OCI-LY3 (cell line): ENCODE measurements around the gene AMACR.

Source experiments
- H2AFZ ChIP-seq: fragments of 200-600, 300-600 bp; shearing (Covaris generic); 2 replicates; pipeline ENCODE4 v1.6.0; 2014; ENCODE audit warnings: antibody characterized with exemption, low read depth, low read length
- H3K27ac ChIP-seq: fragments of 200-600, 300-600 bp; sonication (generic); 2 replicates; pipeline ENCODE4 v1.5.1; 2014; ENCODE audit warnings: mild to moderate bottlenecking, low read length, moderate library complexity, mixed read lengths
- H3K27me3 ChIP-seq: fragments of 200-600, 300-600 bp; sonication (generic); 2 replicates; pipeline ENCODE4 v1.6.1; 2014; ENCODE audit warnings: low read depth, low read length, mixed read lengths
- H3K36me3 ChIP-seq: fragments of 200-600, 300-600 bp; sonication (generic); replicated peaks from 2 replicates; pipeline ENCODE3; 2014; ENCODE audit warnings: low read depth, low read length, mixed read lengths
- H3K4me1 ChIP-seq: fragments of 300-600, 200-600 bp; sonication (generic); 2 replicates; pipeline ENCODE4 v1.6.1; 2014; ENCODE audit warnings: low read length, mixed read lengths
- H3K4me2 ChIP-seq: fragments of 200-600, 300-600 bp; sonication (generic); 2 replicates; pipeline ENCODE4 v1.6.1; 2014; ENCODE audit warnings: low read length, mixed read lengths
- H3K4me3 ChIP-seq: fragments of 300-600, 200-600 bp; sonication (generic); 2 replicates; pipeline ENCODE4 v1.5.1; 2014; ENCODE audit warnings: antibody characterized with exemption, mild to moderate bottlenecking, low read length, moderate library complexity
- H3K79me2 ChIP-seq: fragments of 300-600, 200-600 bp; shearing (Covaris generic); 2 replicates; pipeline ENCODE4 v1.6.1; 2014; ENCODE audit warnings: mild to moderate bottlenecking, low read length, mixed read lengths
- H3K9ac ChIP-seq: fragments of 300-600, 200-600 bp; shearing (Covaris generic); 2 replicates; pipeline ENCODE4 v1.6.0; 2014; ENCODE audit warnings: mild to moderate bottlenecking, low read length, moderate library complexity
- H3K9me3 ChIP-seq: fragments of 200-600, 300-600 bp; shearing (Covaris generic); 2 replicates; pipeline ENCODE4 v1.6.1; 2014; ENCODE audit warnings: low read length, mixed read lengths; ENCODE audit not compliant: insufficient read depth
- H4K20me1 ChIP-seq: fragments of 200-600, 300-600 bp; sonication (generic); 2 replicates; pipeline ENCODE4 v1.6.1; 2016; ENCODE audit warnings: low read length, mixed read lengths; ENCODE audit not compliant: insufficient read depth
- EZH2phosphoT487 ChIP-seq: fragments of 200-600 bp; shearing (Covaris generic); IDR thresholded peaks from 2 replicates; pipeline ENCODE4 v1.6.1; 2018; ENCODE audit warnings: antibody characterized with exemption, mixed run types, low read depth
- TF ChIP-seq, protein P1 (sequence below): fragments of 200-600, 300-600 bp; sonication (generic); IDR thresholded peaks from 2 replicates; pipeline ENCODE4 v1.5.1; 2014; ENCODE audit warnings: antibody characterized with exemption, low read length, low read depth

Gene AMACR

DNA sequence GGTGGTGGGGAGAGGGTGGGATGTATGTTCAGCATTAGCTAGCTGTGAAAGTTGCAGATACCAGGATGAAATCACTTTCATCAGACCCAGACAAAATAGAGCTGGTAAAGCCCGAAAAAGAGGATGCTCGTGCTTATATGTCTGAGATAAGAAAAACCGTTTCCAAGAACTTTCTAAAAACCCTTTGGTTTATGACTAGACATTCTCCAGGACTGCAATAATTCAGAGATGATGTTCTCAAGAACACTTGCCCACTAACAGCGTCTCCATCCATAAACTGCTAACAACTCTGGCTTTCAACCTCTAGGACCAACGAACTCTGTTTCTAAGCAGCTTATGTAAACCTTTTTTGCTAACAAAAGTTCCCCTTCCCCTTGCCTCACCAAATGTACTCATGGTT is 8.4 kb upstream of the AMACR start:
- Histone ChIP-seq H4K20me1 (no peaks in the 10 kb centered on the region), H3K4me3 (no peak overlapping the region), H3K79me2 (no peaks in the 10 kb centered on the region), H3K9ac (no peak overlapping the region), H3K9me3 (no peaks in the 10 kb centered on the region), H3K36me3 (no peaks in the 10 kb centered on the region), H3K27ac (no peak overlapping the region), H3K4me1 (no peaks in the 10 kb centered on the region), H3K27me3 (no peaks in the 10 kb centered on the region), H2AFZ (no peak overlapping the region), H3K4me2 (no peak overlapping the region)
- TF ChIP-seq, protein P1, sequence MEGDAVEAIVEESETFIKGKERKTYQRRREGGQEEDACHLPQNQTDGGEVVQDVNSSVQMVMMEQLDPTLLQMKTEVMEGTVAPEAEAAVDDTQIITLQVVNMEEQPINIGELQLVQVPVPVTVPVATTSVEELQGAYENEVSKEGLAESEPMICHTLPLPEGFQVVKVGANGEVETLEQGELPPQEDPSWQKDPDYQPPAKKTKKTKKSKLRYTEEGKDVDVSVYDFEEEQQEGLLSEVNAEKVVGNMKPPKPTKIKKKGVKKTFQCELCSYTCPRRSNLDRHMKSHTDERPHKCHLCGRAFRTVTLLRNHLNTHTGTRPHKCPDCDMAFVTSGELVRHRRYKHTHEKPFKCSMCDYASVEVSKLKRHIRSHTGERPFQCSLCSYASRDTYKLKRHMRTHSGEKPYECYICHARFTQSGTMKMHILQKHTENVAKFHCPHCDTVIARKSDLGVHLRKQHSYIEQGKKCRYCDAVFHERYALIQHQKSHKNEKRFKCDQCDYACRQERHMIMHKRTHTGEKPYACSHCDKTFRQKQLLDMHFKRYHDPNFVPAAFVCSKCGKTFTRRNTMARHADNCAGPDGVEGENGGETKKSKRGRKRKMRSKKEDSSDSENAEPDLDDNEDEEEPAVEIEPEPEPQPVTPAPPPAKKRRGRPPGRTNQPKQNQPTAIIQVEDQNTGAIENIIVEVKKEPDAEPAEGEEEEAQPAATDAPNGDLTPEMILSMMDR, result no peak
- no peak for TF ChIP-seq EZH2phosphoT487

DNA sequence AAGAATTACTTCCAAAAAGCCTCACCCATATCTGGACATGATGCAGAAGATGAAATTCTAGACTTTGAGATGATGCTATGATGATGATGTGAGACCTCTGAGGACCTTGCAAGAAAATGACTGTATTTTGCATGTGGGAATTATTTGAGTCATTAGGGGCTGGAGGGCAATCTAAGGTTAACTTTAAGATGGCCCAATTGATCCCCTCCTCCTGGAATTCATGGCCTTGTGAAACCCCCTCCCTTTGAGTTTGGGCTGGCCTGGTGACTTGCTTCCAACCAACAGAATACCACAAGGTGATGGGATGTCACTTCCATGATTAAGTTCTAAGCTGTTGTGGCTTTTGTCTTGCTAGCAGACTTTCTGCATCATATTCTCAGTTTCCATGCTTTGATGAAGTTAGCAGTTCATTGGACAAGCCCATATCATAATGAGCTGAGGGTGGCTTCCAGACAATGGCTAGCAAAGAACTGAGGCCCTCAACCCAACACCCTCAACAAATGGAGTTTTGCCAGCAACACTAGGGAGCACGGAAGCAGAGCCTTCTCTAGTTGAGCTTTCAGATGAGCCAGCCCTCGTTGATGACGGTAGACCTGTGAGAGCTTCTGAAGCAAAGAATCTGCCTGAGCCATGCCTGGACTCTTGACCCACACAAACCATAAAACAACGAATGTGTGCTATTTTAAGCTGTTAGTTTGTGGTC is 7.4 kb upstream of the AMACR start:
- no peak overlapping the region for H3K4me3 ChIP-seq

DNA sequence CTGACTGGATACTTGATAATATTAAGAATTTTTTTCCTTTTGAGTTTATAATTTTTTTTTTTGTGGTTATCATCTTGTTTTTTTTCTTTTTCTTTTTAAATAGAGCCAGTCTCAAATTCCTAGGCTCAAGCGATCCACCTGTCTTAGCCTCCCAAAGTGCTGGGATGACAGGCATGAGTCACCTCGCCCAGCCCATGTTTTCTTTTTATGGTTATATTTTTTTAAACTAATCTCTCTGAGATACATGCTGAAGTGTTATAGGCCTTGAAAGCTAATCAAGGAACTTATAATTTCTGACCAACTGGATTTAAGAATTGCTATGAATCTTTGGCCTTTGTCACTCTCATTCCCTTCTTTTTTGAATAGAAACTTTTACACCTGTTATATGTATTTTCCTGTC is 6.8 kb upstream of the AMACR start:
- no peaks in the 10 kb centered on the region for H3K9me3 ChIP-seq
- no peaks in the 10 kb centered on the region for H3K4me1 ChIP-seq
- no peak overlapping the region for H3K27ac ChIP-seq
- no peaks in the 10 kb centered on the region for H3K36me3 ChIP-seq
- no peak overlapping the region for H3K4me2 ChIP-seq
- no peak overlapping the region for H3K4me3 ChIP-seq
- H4K20me1 ChIP-seq, result no peaks in the 10 kb centered on the region
- TF ChIP-seq, protein P1, result no peak
- TF ChIP-seq EZH2phosphoT487, result no peak
- H3K9ac ChIP-seq, result no peak overlapping the region
- H3K27me3 ChIP-seq, result no peaks in the 10 kb centered on the region
- no peaks in the 10 kb centered on the region for H3K79me2 ChIP-seq
- no peak overlapping the region for H2AFZ ChIP-seq

More for the DNA sequence above, 7.4 kb upstream of the AMACR start:
- Histone ChIP-seq H3K27ac (no peak overlapping the region), H4K20me1 (no peaks in the 10 kb centered on the region), H3K27me3 (no peaks in the 10 kb centered on the region), H3K4me1 (no peaks in the 10 kb centered on the region), H3K36me3 (no peaks in the 10 kb centered on the region), H3K9ac (no peak overlapping the region), H3K4me2 (no peak overlapping the region), H3K79me2 (no peaks in the 10 kb centered on the region), H2AFZ (no peak overlapping the region), H3K9me3 (no peaks in the 10 kb centered on the region)
- TF ChIP-seq EZH2phosphoT487, result no peak
- TF ChIP-seq, protein P1, result no peak

GRCh38 chr5:34013547-34013946 is 5.7 kb upstream of the AMACR start:
- H4K20me1 ChIP-seq, result no peaks in the 10 kb centered on the region
- no peak for TF ChIP-seq EZH2phosphoT487
- TF ChIP-seq, protein P1, result no peak
- H3K27ac ChIP-seq, result no peak overlapping the region
- peaks cover 5% of the 10 kb centered on the region; the same call in 1 of the 2 replicates for H3K4me1 ChIP-seq
- H3K36me3 ChIP-seq, result no peaks in the 10 kb centered on the region
- no peaks in the 10 kb centered on the region for H3K79me2 ChIP-seq
- H3K9me3 ChIP-seq, result no peaks in the 10 kb centered on the region
- H3K27me3 ChIP-seq, result no peaks in the 10 kb centered on the region
- no peak overlapping the region for H3K4me2 ChIP-seq
- no peak overlapping the region for H2AFZ ChIP-seq
- no peak overlapping the region for H3K9ac ChIP-seq
- no peak overlapping the region for H3K4me3 ChIP-seq
